Endothelial cell of umbilical vein (primary cell): Measurements from ENCODE around the gene MRPL38. TPM values are rescaled to one million over a fixed set of nuclear protein-coding genes. Genes with fewer than 3 reads are reported as not detected.

Source experiments
- BruUV-seq: library from RNA; stranded (reverse); fragments of 400-500 nt; replicated peaks from 2 replicates; lab custom pipeline; 2021; lab: Mats Ljungman, UMichigan
- CTCF ChIA-PET: fragments of 300-600, 350-600 bp; sonication (Branson Sonifier 250); formaldehyde crosslinking; loops from one replicate; lab custom pipeline; 2021; ENCODE audit warnings: antibody characterized with exemption, inconsistent platforms; lab: Charles Lee
- POLR2A ChIA-PET: fragments of 300-600, 350-600 bp; sonication (Branson Sonifier 250); formaldehyde crosslinking; loops from one replicate; lab custom pipeline; 2021; ENCODE audit warnings: antibody characterized with exemption, inconsistent platforms; lab: Charles Lee
- DNase-seq: peaks from one replicate; pipeline ENCODE4 v3.0.0-alpha.2; 2011; ENCODE audit warnings: low read depth, low spot score
- FAIRE-seq: peaks from 2 replicates; lab custom pipeline; 2011; peaks lifted over from hg19 to GRCh38; lab: Jason Lieb, UNC
- H2AFZ ChIP-seq: 2 replicates; pipeline ENCODE4 v1.6.0; 2012; ENCODE audit warnings: low read depth, low read length, control low read depth, inconsistent platforms
- H3K27ac ChIP-seq: 2 replicates; pipeline ENCODE4 v1.5.1; 2011; ENCODE audit warnings: low read depth, mild to moderate bottlenecking, control low read depth, low read length, moderate library complexity; ENCODE audit not compliant: insufficient read depth
- H3K27me3 ChIP-seq, 2 experiments: 2 replicates each; pipeline versions ENCODE4 v1.6.0 to v1.6.1; 2011; ENCODE audit warnings: low read length in 2 of 2, mixed read lengths in 1 of 2; ENCODE audit not compliant: control insufficient read depth in 2 of 2, insufficient read depth in 2 of 2
- H3K36me3 ChIP-seq, 2 experiments: 2 replicates in 1 of 2; 3 replicates in 1 of 2; pipeline ENCODE4 v1.5.1; 2011; ENCODE audit warnings: low read length in 2 of 2, mild to moderate bottlenecking in 1 of 2, moderate library complexity in 1 of 2; ENCODE audit not compliant: control insufficient read depth in 2 of 2, insufficient read depth in 2 of 2; ENCODE audit errors: extremely low read depth in 1 of 2
- H3K4me1 ChIP-seq: 3 replicates; pipeline ENCODE4 v1.5.1; 2011; ENCODE audit warnings: mild to moderate bottlenecking, low read length; ENCODE audit not compliant: control insufficient read depth, insufficient read depth; ENCODE audit errors: extremely low read depth
- H3K4me2 ChIP-seq: 2 replicates; pipeline ENCODE4 v1.6.1; 2011; ENCODE audit warnings: low read length, control low read depth, mixed read lengths; ENCODE audit not compliant: insufficient read depth
- H3K4me3 ChIP-seq, 3 experiments: fragments of 200-600 bp in 1 of 3; sonication (generic), shearing (Covaris generic) in 1 of 3; replicated peaks in 1 of 3; 2 replicates each; pipeline ENCODE4 v1.5.1; 2011 to 2016; ENCODE audit warnings: control low read depth in 3 of 3, low read length in 3 of 3, mild to moderate bottlenecking in 2 of 3, inconsistent platforms in 1 of 3, low read depth in 1 of 3, moderate library complexity in 1 of 3; ENCODE audit not compliant: insufficient read depth in 1 of 3
- H3K79me2 ChIP-seq: 2 replicates; pipeline ENCODE4 v1.6.0; 2012; ENCODE audit warnings: low read length, inconsistent platforms; ENCODE audit not compliant: control insufficient read depth, insufficient read depth
- H3K9ac ChIP-seq: replicated peaks from 2 replicates; pipeline ENCODE3; 2011; ENCODE audit warnings: low read length, control low read depth; ENCODE audit not compliant: insufficient read depth; ENCODE audit errors: extremely low read depth
- H3K9me1 ChIP-seq: replicated peaks from 3 replicates; pipeline ENCODE4 v1.6.0; 2011; ENCODE audit warnings: mild to moderate bottlenecking, low read length; ENCODE audit not compliant: control insufficient read depth, insufficient read depth; ENCODE audit errors: extremely low read depth
- H3K9me3 ChIP-seq: replicated peaks from 2 replicates; pipeline ENCODE4 v1.5.1; 2012; ENCODE audit warnings: low read length, inconsistent platforms; ENCODE audit not compliant: control insufficient read depth, insufficient read depth
- H4K20me1 ChIP-seq: replicated peaks from 2 replicates; pipeline ENCODE3; 2011; ENCODE audit warnings: mild to moderate bottlenecking, low read length; ENCODE audit not compliant: control insufficient read depth, insufficient read depth; ENCODE audit errors: extremely low read depth
- CTCF ChIP-seq, 2 donors: IDR thresholded peaks; 1 replicate in 1 of 2; 2 replicates in 1 of 2; pipeline ENCODE4 v1.5.1; 2011; ENCODE audit warnings: low read length in 2 of 2, mild to moderate bottlenecking in 2 of 2, moderate library complexity in 2 of 2, control low read depth in 1 of 2, inconsistent platforms in 1 of 2, low read depth in 1 of 2; ENCODE audit not compliant: insufficient read depth in 1 of 2; ENCODE audit errors: extremely low read depth in 1 of 2
- EZH2 ChIP-seq: IDR thresholded peaks from 2 replicates; pipeline ENCODE4 v1.6.1; 2012; ENCODE audit warnings: borderline replicate concordance, low read depth, mild to moderate bottlenecking, moderate library complexity, low read length, inconsistent platforms; ENCODE audit not compliant: severe bottlenecking
- FOS ChIP-seq: IDR thresholded peaks from 2 replicates; pipeline ENCODE4 v1.6.1; 2011; ENCODE audit warnings: mild to moderate bottlenecking, low read length, moderate library complexity, borderline replicate concordance; ENCODE audit not compliant: insufficient read depth
- GATA2 ChIP-seq: IDR thresholded peaks from 2 replicates; pipeline ENCODE4 v1.7.0; 2011; ENCODE audit warnings: low read depth, mild to moderate bottlenecking, moderate library complexity, mixed read lengths, low read length; ENCODE audit not compliant: insufficient read length, insufficient read depth
- JUN ChIP-seq: IDR thresholded peaks from 2 replicates; pipeline ENCODE4 v1.6.1; 2011; ENCODE audit warnings: borderline replicate concordance, low read depth; ENCODE audit not compliant: insufficient read length, insufficient read depth
- MAX ChIP-seq: IDR thresholded peaks from 2 replicates; pipeline ENCODE4 v1.6.1; 2011; ENCODE audit not compliant: insufficient read depth, insufficient read length
- MYC ChIP-seq: IDR thresholded peaks from one replicate; pipeline ENCODE4 v1.6.1; 2011; ENCODE audit warnings: mild to moderate bottlenecking, low read depth, low read length
- POLR2A ChIP-seq: IDR thresholded peaks from 2 replicates; pipeline ENCODE4 v1.6.1; 2012; ENCODE audit warnings: low read depth, mild to moderate bottlenecking, control low read depth, low read length
- POLR2AphosphoS5 ChIP-seq: IDR thresholded peaks from 2 replicates; pipeline ENCODE4 v1.6.1; 2012; ENCODE audit warnings: low read depth, mild to moderate bottlenecking, control low read depth, low read length, moderate library complexity; ENCODE audit not compliant: insufficient read depth
- dilution Hi-C: fragments of 300-500 bp; cut with MboI; formaldehyde crosslinking; loops from one replicate; pipeline ENCODE4 v1.15.0; 2019; ENCODE audit warnings: low sequenced_read_pairs; ENCODE audit not compliant: extremely low pct_ligation_motif_present
- intact Hi-C: fragments of 100-400 bp; cut with micrococcal nuclease; formaldehyde crosslinking; loops from one replicate; pipeline ENCODE4 v1.10.0; 2022
- polyA plus RNA-seq, 4 experiments: library from polyadenylated mRNA; depleted of rRNA in 3 of 4; stranded (reverse) in 3 of 4; unstranded in 1 of 4; fragments of >200 nt; gene quantifications; 2 replicates each; pipeline versions ENCODE4 v1.2.1 to v1.2.3, GENCODE V29; 2011 to 2012; ENCODE audit warnings: missing spikeins in 1 of 4
- total RNA-seq: library from RNA; stranded (reverse); gene quantifications from 2 replicates; pipeline ENCODE4 v1.2.3, GENCODE V29; 2021

Gene MRPL38
- total and polyA plus RNA-seq, 2 donors (not counting 3 experiments of a cell fraction or from before 2014, with no cell fraction given) = 82.7 to 93.8 TPM

DNA sequence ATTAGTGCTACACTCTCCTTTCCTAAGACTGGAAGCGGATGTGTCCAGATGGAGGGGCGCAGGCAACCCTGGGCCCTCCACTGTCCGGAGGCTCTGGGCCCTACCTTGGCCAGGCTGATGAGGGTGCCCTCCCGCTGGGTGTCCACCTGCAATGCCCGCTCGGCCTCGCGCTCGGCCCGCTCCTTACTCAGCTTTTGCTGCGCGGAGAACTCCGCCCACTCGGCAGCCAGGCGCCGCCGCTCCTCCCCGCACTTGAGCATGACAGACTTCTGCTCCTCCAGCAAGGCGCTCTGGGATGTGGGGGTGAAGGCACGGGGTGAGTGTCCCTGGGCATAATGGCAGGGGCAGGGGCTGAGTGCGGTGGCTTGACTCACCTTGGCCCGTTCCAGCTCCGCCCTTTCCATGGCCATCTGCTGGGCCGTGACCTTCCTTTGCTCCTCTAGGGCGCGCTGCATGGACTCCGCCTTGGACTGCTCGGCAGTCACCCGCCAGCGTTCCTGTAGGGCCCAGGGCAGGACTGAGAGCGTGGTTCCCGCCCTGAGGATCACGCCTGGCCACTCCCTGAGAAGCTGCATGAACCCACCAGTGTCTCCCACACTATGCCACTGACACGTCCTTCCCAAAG, 10.1 kb upstream of the MRPL38 start:
- Histone ChIP-seq H3K79me2 (no peaks in the 10 kb centered on the region), H2AFZ (no peak overlapping the region), H3K4me3 (no peak overlapping the region), H3K9ac (no peak overlapping the region), H3K4me1 (no peaks in the 10 kb centered on the region), H4K20me1 (no peaks in the 10 kb centered on the region), H3K9me3 (no peaks in the 10 kb centered on the region), H3K4me2 (no peak overlapping the region), H3K27ac (no peak overlapping the region), H3K36me3 (no peaks in the 10 kb centered on the region), H3K9me1 (no peaks in the 10 kb centered on the region), H3K27me3 (no peaks in the 10 kb centered on the region)
- dilution Hi-C loops = no loop called here
- no peak for DNase-seq
- TF ChIP-seq FOS (no peak), MYC (no peak), MAX (no peak), JUN (no peak), GATA2 (no peak), POLR2A (no peak), CTCF (IDR thresholded peaks at IDR 0.05; ENCODE audit: extremely low read depth in 1 of 2, insufficient read depth in 1 of 2, low read depth in 1 of 2, low read length in 2 of 2) (no peak), POLR2AphosphoS5 (no peak), EZH2 (no peak)
- ChIA-PET POLR2A (interaction anchor here (1.1 kb wide), 1 partner anchor 9 kb away, joined by 3 read pairs; no protein-coding TSS in a partner anchor), CTCF (interaction anchor here (1.2 to 4.7 kb wide), 6 partner anchors 10 to 100 kb away, joined by 3 to 23 read pairs (median 6); partner anchors contain the start of genes CDK3 and MRPL38)
- no TSS peak for BruUV-seq
- intact Hi-C loops = no loop called here
- FAIRE-seq = no peak
